ENCODE results near the gene PTK6.

PTK6 gene

GRCh38 chr20:63492982-63493381 is 44.2 kb downstream of the PTK6 start:
- FAIRE-seq (no peak), DNase-seq (ENCODE audit: insufficient read length, low spot score) (no peak)
- TF ChIP-seq TAF1 (IDR thresholded peaks at IDR 0.05; ENCODE audit: low read depth, low read length) (no peak), PAX5 (IDR thresholded peaks at IDR 0.05; ENCODE audit: insufficient read depth, low read length, severe bottlenecking) (no peak), POLR2AphosphoS5 (IDR thresholded peaks at IDR 0.05; ENCODE audit: low read depth, low read length) (no peak), POLR2A (IDR thresholded peaks at IDR 0.05; ENCODE audit: low read depth, low read length) (no peak), POU2F2 (IDR thresholded peaks at IDR 0.05; ENCODE audit: low read depth, low read length) (no peak), SPI1 (IDR thresholded peaks at IDR 0.05; ENCODE audit: low read depth, low read length) (no peak)

GRCh38 chr20:63492518-63492917 is 44.7 kb downstream of the PTK6 start:
- TF ChIP-seq PAX5 (IDR thresholded peaks at IDR 0.05; ENCODE audit: insufficient read depth, low read length, severe bottlenecking) (no peak), TAF1 (IDR thresholded peaks at IDR 0.05; ENCODE audit: low read depth, low read length) (no peak), POU2F2 (IDR thresholded peaks at IDR 0.05; ENCODE audit: low read depth, low read length) (no peak), POLR2AphosphoS5 (IDR thresholded peaks at IDR 0.05; ENCODE audit: low read depth, low read length) (no peak)

GRCh38 chr20:63491635-63492230 is 45.4 kb downstream of the PTK6 start:
- no peak for FAIRE-seq
- DNase-seq (ENCODE audit: insufficient read length, low spot score), result no peak
- TF ChIP-seq POLR2A (IDR thresholded peaks at IDR 0.05; ENCODE audit: low read depth, low read length) (no peak), SPI1 (IDR thresholded peaks at IDR 0.05; ENCODE audit: low read depth, low read length) (no peak), POU2F2 (IDR thresholded peaks at IDR 0.05; ENCODE audit: low read depth, low read length) (no peak)

More at GRCh38 chr20:63492518-63492917, 44.7 kb downstream of the PTK6 start:
- DNase-seq (ENCODE audit: insufficient read length, low spot score) (no peak), FAIRE-seq (no peak)

GRCh38 chr20:63491078-63491477 is 46.1 kb downstream of the PTK6 start:
- FAIRE-seq, result no peak
- no peak for DNase-seq (ENCODE audit: insufficient read length, low spot score)
- no peak for TF ChIP-seq POU2F2 (IDR thresholded peaks at IDR 0.05; ENCODE audit: low read depth, low read length)
- TF ChIP-seq POLR2AphosphoS5 (IDR thresholded peaks at IDR 0.05; ENCODE audit: low read depth, low read length), result no peak

GRCh38 chr20:63490416-63490815 is 46.8 kb downstream of the PTK6 start:
- TF ChIP-seq POU2F2 (IDR thresholded peaks at IDR 0.05; ENCODE audit: low read depth, low read length) (no peak), SPI1 (IDR thresholded peaks at IDR 0.05; ENCODE audit: low read depth, low read length) (no peak), POLR2A (IDR thresholded peaks at IDR 0.05; ENCODE audit: low read depth, low read length) (no peak), POLR2AphosphoS5 (IDR thresholded peaks at IDR 0.05; ENCODE audit: low read depth, low read length) (no peak)
- no peak for FAIRE-seq
- DNase-seq (ENCODE audit: insufficient read length, low spot score), result no peak

- no peak for DNase-seq (ENCODE audit: insufficient read length, low spot score)
- no peak for TF ChIP-seq PAX5 (IDR thresholded peaks at IDR 0.05; ENCODE audit: insufficient read depth, low read length, severe bottlenecking)
- TF ChIP-seq POLR2A (IDR thresholded peaks at IDR 0.05; ENCODE audit: low read depth, low read length), result no peak
- TF ChIP-seq SPI1 (IDR thresholded peaks at IDR 0.05; ENCODE audit: low read depth, low read length), result no peak
- TF ChIP-seq POLR2AphosphoS5 (IDR thresholded peaks at IDR 0.05; ENCODE audit: low read depth, low read length), result no peak
- no peak for TF ChIP-seq TAF1 (IDR thresholded peaks at IDR 0.05; ENCODE audit: low read depth, low read length)
- no peak for TF ChIP-seq POU2F2 (IDR thresholded peaks at IDR 0.05; ENCODE audit: low read depth, low read length)
- FAIRE-seq, result no peak
Observed at GRCh38 chr20:63488315-63489251, 48.6 kb downstream of the PTK6 start.

- DNase-seq (ENCODE audit: insufficient read length, low spot score) (no peak), FAIRE-seq (no peak)
- no peak for TF ChIP-seq POLR2AphosphoS5 (IDR thresholded peaks at IDR 0.05; ENCODE audit: low read depth, low read length)
- no peak for TF ChIP-seq POU2F2 (IDR thresholded peaks at IDR 0.05; ENCODE audit: low read depth, low read length)
- no peak for TF ChIP-seq SPI1 (IDR thresholded peaks at IDR 0.05; ENCODE audit: low read depth, low read length)
- TF ChIP-seq PAX5 (IDR thresholded peaks at IDR 0.05; ENCODE audit: insufficient read depth, low read length, severe bottlenecking), result no peak
- TF ChIP-seq TAF1 (IDR thresholded peaks at IDR 0.05; ENCODE audit: low read depth, low read length), result no peak
- no peak for TF ChIP-seq POLR2A (IDR thresholded peaks at IDR 0.05; ENCODE audit: low read depth, low read length)
Observed at GRCh38 chr20:63487781-63488241, 49.4 kb downstream of the PTK6 start.

- DNase-seq (ENCODE audit: insufficient read length, low spot score) (no peak), FAIRE-seq (no peak)
- TF ChIP-seq POLR2AphosphoS5 (IDR thresholded peaks at IDR 0.05; ENCODE audit: low read depth, low read length), result no peak
- no peak for TF ChIP-seq PAX5 (IDR thresholded peaks at IDR 0.05; ENCODE audit: insufficient read depth, low read length, severe bottlenecking)
- no peak for TF ChIP-seq POLR2A (IDR thresholded peaks at IDR 0.05; ENCODE audit: low read depth, low read length)
- no peak for TF ChIP-seq SPI1 (IDR thresholded peaks at IDR 0.05; ENCODE audit: low read depth, low read length)
- TF ChIP-seq POU2F2 (IDR thresholded peaks at IDR 0.05; ENCODE audit: low read depth, low read length), result no peak
- TF ChIP-seq TAF1 (IDR thresholded peaks at IDR 0.05; ENCODE audit: low read depth, low read length), result no peak
Observed at GRCh38 chr20:63487116-63487764, 49.9 kb downstream of the PTK6 start.

- TF ChIP-seq SPI1 (IDR thresholded peaks at IDR 0.05; ENCODE audit: low read depth, low read length) (no peak), POLR2AphosphoS5 (IDR thresholded peaks at IDR 0.05; ENCODE audit: low read depth, low read length) (no peak), TAF1 (IDR thresholded peaks at IDR 0.05; ENCODE audit: low read depth, low read length) (no peak), POU2F2 (IDR thresholded peaks at IDR 0.05; ENCODE audit: low read depth, low read length) (no peak), POLR2A (IDR thresholded peaks at IDR 0.05; ENCODE audit: low read depth, low read length) (no peak), PAX5 (IDR thresholded peaks at IDR 0.05; ENCODE audit: insufficient read depth, low read length, severe bottlenecking) (no peak)
- DNase-seq (ENCODE audit: insufficient read length, low spot score) (no peak), FAIRE-seq (no peak)
Observed at GRCh38 chr20:63486300-63486855, 50.8 kb downstream of the PTK6 start.
